AG08396 (cell line): ENCODE results near the gene RNF144A.

ENCODE experiments used
- DNase-seq: peaks from one replicate; pipeline ENCODE4 v3.0.0; 2012; ENCODE audit warnings: low spot score, mixed read lengths

Gene RNF144A

GRCh38 chr2:7023542-7023941, 106.3 kb downstream of the RNF144A start:
- DNase-seq = no peak

- no peak for DNase-seq
These were observed 107.0 kb downstream of the RNF144A start for GRCh38 chr2:7024261-7024660.

- no peak for DNase-seq
These were observed 107.9 kb downstream of the RNF144A start for GRCh38 chr2:7025082-7025481.

- no peak for DNase-seq
These were observed 109.5 kb downstream of the RNF144A start for GRCh38 chr2:7026742-7027141.

GRCh38 chr2:7027411-7027810, 110.2 kb downstream of the RNF144A start:
- no peak for DNase-seq

- no peak for DNase-seq
These were observed 110.9 kb downstream of the RNF144A start for GRCh38 chr2:7027956-7028655.

GRCh38 chr2:7028846-7029245, 111.6 kb downstream of the RNF144A start:
- DNase-seq = no peak

GRCh38 chr2:7029291-7030059, 112.3 kb downstream of the RNF144A start:
- no peak for DNase-seq

- DNase-seq = no peak
These were observed 113.6 kb downstream of the RNF144A start for GRCh38 chr2:7030810-7031209.

GRCh38 chr2:7031547-7032245, 114.5 kb downstream of the RNF144A start:
- no peak for DNase-seq

GRCh38 chr2:7032371-7032770, 115.2 kb downstream of the RNF144A start:
- DNase-seq = no peak

GRCh38 chr2:7033136-7033960, 116.1 kb downstream of the RNF144A start:
- DNase-seq = no peak

- DNase-seq = no peak
These were observed 117.1 kb downstream of the RNF144A start for GRCh38 chr2:7034303-7034702.

- no peak for DNase-seq
These were observed 118.7 kb downstream of the RNF144A start for GRCh38 chr2:7035884-7036283.

GRCh38 chr2:7037340-7038333, 120.4 kb downstream of the RNF144A start:
- DNase-seq = peak; percentile 61

- no peak for DNase-seq
These were observed 123.3 kb downstream of the RNF144A start for GRCh38 chr2:7040547-7040946.

GRCh38 chr2:7041421-7041820, 124.2 kb downstream of the RNF144A start:
- no peak for DNase-seq

GRCh38 chr2:7043690-7044089, 126.5 kb downstream of the RNF144A start:
- no peak for DNase-seq

- DNase-seq = peak; percentile 67
These were observed 127.3 kb downstream of the RNF144A start for GRCh38 chr2:7044253-7045250.
